H9 (cell line): ENCODE data around the gene MRPL17. TPM values are rescaled to one million over a fixed set of nuclear protein-coding genes. Genes with fewer than 3 reads are reported as not detected.

ENCODE experiments used
- DNase-seq: peaks from one replicate; pipeline ENCODE4 v3.0.0-alpha.2; 2017
- H2AFZ ChIP-seq: one replicate; pipeline ENCODE4 v1.6.1; 2013; ENCODE audit warnings: mild to moderate bottlenecking, low read length, control low read depth, moderate library complexity
- H2AK5ac ChIP-seq: 2 replicates; pipeline ENCODE4 v1.6.1; 2013; ENCODE audit warnings: low read length, control low read depth, mixed read lengths; ENCODE audit not compliant: insufficient read length
- H2BK120ac ChIP-seq: one replicate; pipeline ENCODE4 v1.6.1; 2013; ENCODE audit warnings: low read depth, mild to moderate bottlenecking, low read length, control low read depth, inconsistent platforms; ENCODE audit not compliant: poor library complexity, severe bottlenecking
- H2BK12ac ChIP-seq: 2 replicates; pipeline ENCODE4 v1.6.1; 2013; ENCODE audit warnings: low read length, control low read depth, mixed read lengths, low read depth; ENCODE audit not compliant: insufficient read length
- H2BK15ac ChIP-seq: 2 replicates; pipeline ENCODE4 v1.6.1; 2013; ENCODE audit warnings: low read depth, low read length, control low read depth
- H2BK20ac ChIP-seq: one replicate; pipeline ENCODE4 v1.6.1; 2013; ENCODE audit warnings: low read depth, mild to moderate bottlenecking, low read length, control low read depth, inconsistent platforms; ENCODE audit not compliant: poor library complexity, severe bottlenecking
- H2BK5ac ChIP-seq: 2 replicates; pipeline ENCODE4 v1.6.1; 2013; ENCODE audit warnings: low read length, control low read depth, mixed read lengths; ENCODE audit not compliant: insufficient read length
- H3K14ac ChIP-seq: 2 replicates; pipeline ENCODE4 v1.6.1; 2013; ENCODE audit warnings: low read length, control low read depth; ENCODE audit not compliant: insufficient read depth
- H3K18ac ChIP-seq: 2 replicates; pipeline ENCODE4 v1.6.1; 2013; ENCODE audit warnings: low read depth, mild to moderate bottlenecking, mixed read lengths, low read length, control low read depth; ENCODE audit not compliant: insufficient read length
- H3K23ac ChIP-seq: 2 replicates; pipeline ENCODE4 v1.6.1; 2013; ENCODE audit warnings: low read length, control low read depth, mixed read lengths, low read depth; ENCODE audit not compliant: insufficient read length
- H3K23me2 ChIP-seq: 2 replicates; pipeline ENCODE4 v1.6.1; 2013; ENCODE audit warnings: low read depth, mild to moderate bottlenecking, mixed read lengths, low read length, control low read depth; ENCODE audit not compliant: insufficient read length, poor library complexity, severe bottlenecking
- H3K27ac ChIP-seq: 2 replicates; pipeline ENCODE4 v1.5.1; 2013; ENCODE audit warnings: low read length, control low read depth, mixed read lengths, low read depth; ENCODE audit not compliant: insufficient read length
- H3K27me3 ChIP-seq: 2 replicates; pipeline ENCODE4 v1.6.1; 2013; ENCODE audit warnings: low read length, control low read depth, inconsistent platforms; ENCODE audit not compliant: insufficient read depth
- H3K4ac ChIP-seq: 2 replicates; pipeline ENCODE4 v1.6.1; 2013; ENCODE audit warnings: low read depth, mild to moderate bottlenecking, control low read depth, inconsistent platforms, low read length, moderate library complexity
- H3K4me1 ChIP-seq: 2 replicates; pipeline ENCODE4 v1.6.1; 2013; ENCODE audit warnings: low read length, control low read depth, inconsistent platforms; ENCODE audit not compliant: insufficient read depth
- H3K4me2 ChIP-seq: 2 replicates; pipeline ENCODE4 v1.6.1; 2013; ENCODE audit warnings: low read length, control low read depth, mixed read lengths; ENCODE audit not compliant: insufficient read length, insufficient read depth
- H3K56ac ChIP-seq: 2 replicates; pipeline ENCODE4 v1.6.1; 2013; ENCODE audit warnings: low read depth, mild to moderate bottlenecking, mixed read lengths, low read length, control low read depth; ENCODE audit not compliant: insufficient read length
- H3K79me1 ChIP-seq: 2 replicates; pipeline ENCODE4 v1.6.1; 2013; ENCODE audit warnings: low read depth, mild to moderate bottlenecking, moderate library complexity, low read length, control low read depth, inconsistent platforms; ENCODE audit not compliant: insufficient read depth, poor library complexity, severe bottlenecking
- H3K79me2 ChIP-seq: 2 replicates; pipeline ENCODE4 v1.6.1; 2013; ENCODE audit warnings: low read length, control low read depth, inconsistent platforms; ENCODE audit not compliant: insufficient read depth
- H3K9ac ChIP-seq: 2 replicates; pipeline ENCODE4 v1.6.1; 2013; ENCODE audit warnings: low read length, control low read depth, mixed read lengths; ENCODE audit not compliant: insufficient read length; ENCODE audit errors: extremely low read depth
- H3K9me3 ChIP-seq: one replicate; pipeline ENCODE4 v1.6.1; 2013; ENCODE audit warnings: low read depth, low read length, inconsistent platforms; ENCODE audit not compliant: control insufficient read depth
- H3T11ph ChIP-seq: one replicate; pipeline ENCODE4 v1.6.1; 2013; ENCODE audit warnings: mild to moderate bottlenecking, low read length, control low read depth, inconsistent platforms
- H4K20me1 ChIP-seq: one replicate; pipeline ENCODE4 v1.6.1; 2013; ENCODE audit not compliant: control insufficient read depth, insufficient read length, insufficient read depth
- H4K5ac ChIP-seq: 2 replicates; pipeline ENCODE4 v1.6.1; 2013; ENCODE audit warnings: low read depth, mild to moderate bottlenecking, mixed read lengths, low read length, control low read depth; ENCODE audit not compliant: insufficient read length
- H4K8ac ChIP-seq: replicated peaks from 2 replicates; pipeline ENCODE4 v1.6.1; 2013; ENCODE audit warnings: low read length, control low read depth, mixed read lengths, low read depth; ENCODE audit not compliant: insufficient read length
- H4K91ac ChIP-seq: 2 replicates; pipeline ENCODE4 v1.6.1; 2013; ENCODE audit warnings: low read depth, mild to moderate bottlenecking, moderate library complexity, mixed read lengths, low read length, control low read depth; ENCODE audit not compliant: insufficient read length
- H3K27ac Mint-ChIP-seq, 3 experiments: 2 replicates in 2 of 3; 3 replicates in 1 of 3; pipeline ENCODE4 v1.8.0; 2020 to 2021; ENCODE audit warnings: mixed read lengths in 3 of 3, mild to moderate bottlenecking in 1 of 3, moderate library complexity in 1 of 3
- H3K27me3 Mint-ChIP-seq: 2 replicates; pipeline ENCODE4 v1.8.0; 2021; ENCODE audit warnings: low read depth, mild to moderate bottlenecking, moderate library complexity, mixed read lengths
- H3K36me3 Mint-ChIP-seq, 3 experiments: 2 replicates in 2 of 3; 3 replicates in 1 of 3; pipeline ENCODE4 v1.8.0; 2020 to 2021; ENCODE audit warnings: low read depth in 3 of 3, mixed read lengths in 3 of 3; ENCODE audit not compliant: insufficient read depth in 1 of 3
- H3K4me1 Mint-ChIP-seq, 2 experiments: 2 replicates each; pipeline ENCODE4 v1.8.0; 2020; ENCODE audit warnings: mixed read lengths in 2 of 2
- H3K4me3 Mint-ChIP-seq, 2 experiments: 2 replicates in 1 of 2; 3 replicates in 1 of 2; pipeline ENCODE4 v1.8.0; 2020 to 2021; ENCODE audit warnings: mild to moderate bottlenecking in 2 of 2, mixed read lengths in 2 of 2, moderate library complexity in 1 of 2
- H3K9me3 Mint-ChIP-seq, 2 experiments: 2 replicates in 1 of 2; 3 replicates in 1 of 2; pipeline ENCODE4 v1.8.0; 2020; ENCODE audit warnings: mild to moderate bottlenecking in 2 of 2, mixed read lengths in 2 of 2, moderate library complexity in 1 of 2
- CTCF ChIP-seq: fragments of 200-600 bp; sonication (generic); conservative IDR thresholded peaks from 3 replicates; pipeline ENCODE4 v1.8.0; 2021; ENCODE audit warnings: antibody characterized with exemption, mild to moderate bottlenecking
- WGBS: extraction: QIAGEN DNeasy Blood & Tissue Kit; methylation state at CpG from one replicate; pipeline ENCODE4 v1.1.7; 2013; ENCODE audit warnings: missing lambda C conversion rate, low lambda C conversion rate, mixed read lengths; ENCODE audit not compliant: insufficient read length; ENCODE audit errors: extremely low coverage; 5-methylcytosine and 5-hydroxymethylcytosine counted together
- total RNA-seq: library from RNA; stranded (reverse); gene quantifications from 2 replicates; pipeline ENCODE4 v1.2.1, GENCODE V29; 2021

The MRPL17 gene
- total RNA-seq, 1 experiment from 2014 or later = 75.5 TPM

GRCh38 chr11:6647836-6648235 lies 35.3 kb downstream of the MRPL17 start:
- no peak for TF ChIP-seq CTCF
- Histone ChIP-seq H3K4ac (no peak overlapping the region), H4K20me1 (no peaks in the 10 kb centered on the region), H3K23me2 (no peaks in the 10 kb centered on the region), H2BK12ac (no peak overlapping the region), H4K5ac (no peak overlapping the region), H3K18ac (no peak overlapping the region), H3K79me1 (no peaks in the 10 kb centered on the region), H2AFZ (no peak overlapping the region), H2AK5ac (no peak overlapping the region), H3K14ac (no peak overlapping the region), H4K8ac (no peak overlapping the region), H3K4me1 (peaks cover 2% of the 10 kb centered on the region; the same call in 1 of the 2 replicates), H2BK20ac (no peak overlapping the region), H2BK15ac (no peak overlapping the region), H2BK120ac (no peak overlapping the region), H3K79me2 (no peaks in the 10 kb centered on the region), H3K9ac (no peak overlapping the region), H3K9me3 (no peaks in the 10 kb centered on the region), H3K27me3 (0 out of 2 replicates have a peak, but pooled peaks cover 1% of the 10 kb centered on the region), H3K56ac (no peak overlapping the region), H3K4me2 (no peak overlapping the region), H4K91ac (no peak overlapping the region), H2BK5ac (no peak overlapping the region), H3K27ac (no peak overlapping the region), H3T11ph (no peak overlapping the region), H3K23ac (no peak overlapping the region)
- WGBS = no CpG with 5 or more reads among the region's 2 CpGs
- H3K9me3 Mint-ChIP-seq = no peaks in the 10 kb centered on the region
- H3K36me3 Mint-ChIP-seq = no peaks in the 10 kb centered on the region
- DNase-seq = no peak
- no peaks in the 10 kb centered on the region for H3K4me1 Mint-ChIP-seq
- H3K4me3 Mint-ChIP-seq = no peak overlapping the region
- H3K27ac Mint-ChIP-seq = no peak overlapping the region
- H3K27me3 Mint-ChIP-seq = 0 out of 2 replicates have a peak, but pooled peaks cover 2% of the 10 kb centered on the region
